Left ventricle myocardium inferior (tissue), 1 donor: Measurements from ENCODE around the gene BCAR3. TPM values are rescaled to one million over a fixed set of nuclear protein-coding genes. Genes with fewer than 3 reads are reported as not detected.
A peak's percentile ranks its signal among the peaks of the same experiment; 100 is the strongest.
"Not testable (repeated sequence)": the region's sequence is repeated elsewhere in the genome, so short reads cannot be mapped to it uniquely, and the experiment has no call there.

Experiments
- DNase-seq: peaks from one replicate; pipeline ENCODE4 v3.0.0-alpha.2; 2020
- H3K27ac ChIP-seq: fragments of 200-600 bp; replicated peaks from 2 replicates; pipeline ENCODE4 v1.8.0; 2021
- H3K27me3 ChIP-seq: fragments of 200-600 bp; 2 replicates; pipeline ENCODE4 v1.8.0; 2021; ENCODE audit warnings: low read depth
- H3K36me3 ChIP-seq: fragments of 200-600 bp; 2 replicates; pipeline ENCODE4 v1.8.0; 2021
- H3K4me1 ChIP-seq: fragments of 200-600 bp; 2 replicates; pipeline ENCODE4 v1.8.0; 2021
- H3K4me3 ChIP-seq: fragments of 200-600 bp; 2 replicates; pipeline ENCODE4 v1.8.0; 2021; ENCODE audit warnings: mild to moderate bottlenecking, moderate library complexity
- H3K9me3 ChIP-seq: fragments of 200-600 bp; replicated peaks from 2 replicates; pipeline ENCODE4 v1.8.0; 2021
- intact Hi-C: fragments of 100-400 bp; cut with micrococcal nuclease; formaldehyde crosslinking; loops from one replicate; pipeline ENCODE4 v1.11.0; 2022
- total RNA-seq: library from RNA; stranded (reverse); fragmentation: NEBNext Ultra II Directional; extraction: Animal tissue kit (Norgen Biotek cat#: 25700); gene quantifications from one replicate; pipeline ENCODE4 v1.2.1, GENCODE V29; 2021
- TF ChIP-seq, protein P1 (sequence below): fragments of 200-600 bp; IDR thresholded peaks from 2 replicates; pipeline ENCODE4 v1.8.0; 2021; ENCODE audit warnings: antibody characterized with exemption, mild to moderate bottlenecking, borderline replicate concordance
- donor health status: DM: no; HTN: yes; CAD: no; lungs with severe emphysema.

Gene BCAR3
- total RNA-seq, 1 donor from 2014 or later, result 23.5 TPM

DNA sequence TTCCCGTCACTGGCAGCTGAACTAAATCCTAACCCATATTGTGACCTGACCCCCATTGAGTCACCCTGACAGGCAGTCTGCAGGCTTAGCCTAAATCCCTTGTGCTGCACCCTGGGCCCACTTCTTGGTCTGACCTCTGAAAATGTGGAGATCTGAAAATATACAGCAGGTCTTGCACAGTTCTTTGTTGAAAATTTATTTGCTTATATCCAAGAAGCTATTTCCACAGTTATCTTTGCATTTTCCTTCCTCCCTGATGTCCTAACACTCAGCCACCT is 87.1 kb downstream of the BCAR3 start:
- intact Hi-C loops, result no loop called here
- DNase-seq, result no peak
- TF ChIP-seq, protein P1, sequence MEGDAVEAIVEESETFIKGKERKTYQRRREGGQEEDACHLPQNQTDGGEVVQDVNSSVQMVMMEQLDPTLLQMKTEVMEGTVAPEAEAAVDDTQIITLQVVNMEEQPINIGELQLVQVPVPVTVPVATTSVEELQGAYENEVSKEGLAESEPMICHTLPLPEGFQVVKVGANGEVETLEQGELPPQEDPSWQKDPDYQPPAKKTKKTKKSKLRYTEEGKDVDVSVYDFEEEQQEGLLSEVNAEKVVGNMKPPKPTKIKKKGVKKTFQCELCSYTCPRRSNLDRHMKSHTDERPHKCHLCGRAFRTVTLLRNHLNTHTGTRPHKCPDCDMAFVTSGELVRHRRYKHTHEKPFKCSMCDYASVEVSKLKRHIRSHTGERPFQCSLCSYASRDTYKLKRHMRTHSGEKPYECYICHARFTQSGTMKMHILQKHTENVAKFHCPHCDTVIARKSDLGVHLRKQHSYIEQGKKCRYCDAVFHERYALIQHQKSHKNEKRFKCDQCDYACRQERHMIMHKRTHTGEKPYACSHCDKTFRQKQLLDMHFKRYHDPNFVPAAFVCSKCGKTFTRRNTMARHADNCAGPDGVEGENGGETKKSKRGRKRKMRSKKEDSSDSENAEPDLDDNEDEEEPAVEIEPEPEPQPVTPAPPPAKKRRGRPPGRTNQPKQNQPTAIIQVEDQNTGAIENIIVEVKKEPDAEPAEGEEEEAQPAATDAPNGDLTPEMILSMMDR, result no peak
- H3K27ac ChIP-seq, result peak overlapping the region; percentile 78
- peaks cover 93% of the 10 kb centered on the region for H3K4me1 ChIP-seq
- H3K27me3 ChIP-seq, result no peaks in the 10 kb centered on the region
- H3K9me3 ChIP-seq, result no peaks in the 10 kb centered on the region
- H3K36me3 ChIP-seq, result peaks cover 15% of the 10 kb centered on the region
- no peak overlapping the region for H3K4me3 ChIP-seq

DNA sequence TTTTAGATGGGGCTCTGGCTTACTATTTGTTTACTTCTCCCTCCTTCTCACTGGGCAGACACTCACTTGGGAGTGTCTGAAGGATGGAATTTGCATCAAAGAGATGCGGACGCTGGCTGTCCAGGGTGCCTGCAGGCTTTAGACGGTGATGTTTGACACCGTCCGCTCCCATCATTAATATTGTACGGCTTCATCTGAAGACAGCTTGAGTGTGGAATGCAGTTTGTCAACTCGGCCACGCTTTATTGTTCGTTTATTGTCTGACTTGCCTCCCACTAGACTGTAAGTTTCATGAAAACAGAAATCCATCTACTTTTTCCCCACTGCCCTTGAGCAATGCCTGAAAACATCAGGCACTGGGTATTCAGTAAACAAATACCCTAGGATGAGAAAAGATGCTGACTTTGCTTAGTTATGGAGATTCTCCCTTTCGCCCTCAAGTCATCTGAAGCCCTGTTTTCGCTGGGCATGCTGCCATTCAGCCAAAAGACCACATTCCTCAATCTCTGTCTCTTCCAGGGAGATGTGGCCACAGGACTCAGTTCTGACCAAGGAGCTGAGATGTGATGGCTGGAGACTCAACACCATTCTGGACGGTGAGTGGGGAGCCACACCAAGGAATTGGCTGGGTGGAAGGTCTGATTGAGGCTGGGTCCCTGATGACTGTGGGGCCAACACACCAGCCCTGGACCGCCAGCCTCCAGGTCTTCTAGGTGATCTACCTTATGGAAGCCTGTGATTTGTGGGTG is 87.6 kb downstream of the BCAR3 start:
- H3K27me3 ChIP-seq, result no peaks in the 10 kb centered on the region
- peaks cover 20% of the 10 kb centered on the region for H3K36me3 ChIP-seq
- no peak for DNase-seq
- intact Hi-C loops, result no loop called here
- H3K27ac ChIP-seq, result peak overlapping the region; percentile 78
- no peaks in the 10 kb centered on the region for H3K9me3 ChIP-seq
- no peak overlapping the region for H3K4me3 ChIP-seq
- H3K4me1 ChIP-seq, result peaks cover 93% of the 10 kb centered on the region
- TF ChIP-seq, protein P1, result no peak

DNA sequence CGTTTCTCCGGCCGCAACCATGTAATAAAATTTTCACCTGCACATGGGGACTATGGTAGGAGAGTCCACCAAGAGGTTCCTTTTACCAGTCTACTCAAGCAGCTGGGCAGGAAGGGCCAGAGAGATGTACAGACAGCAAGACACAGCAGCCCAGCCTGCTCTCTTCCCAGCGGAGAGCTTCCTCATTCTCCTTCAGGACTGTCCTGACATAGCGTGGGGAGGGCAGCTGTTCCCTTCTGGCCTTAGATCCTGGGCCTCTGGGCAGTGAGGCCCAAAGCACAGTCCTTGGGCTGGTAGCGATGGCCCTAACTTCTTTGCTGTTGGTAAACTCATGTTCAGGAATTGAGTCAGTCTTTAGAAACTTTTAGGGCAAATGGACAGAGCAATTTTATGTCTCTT is 89.1 kb downstream of the BCAR3 start:
- no peak for DNase-seq
- H3K27ac ChIP-seq, result peak overlapping the region; percentile 78
- no peaks in the 10 kb centered on the region for H3K27me3 ChIP-seq
- TF ChIP-seq, protein P1, result no peak
- peaks cover 33% of the 10 kb centered on the region for H3K36me3 ChIP-seq
- no peak overlapping the region for H3K4me3 ChIP-seq
- peaks cover 93% of the 10 kb centered on the region for H3K4me1 ChIP-seq
- intact Hi-C loops, result no loop called here
- no peaks in the 10 kb centered on the region for H3K9me3 ChIP-seq

DNA sequence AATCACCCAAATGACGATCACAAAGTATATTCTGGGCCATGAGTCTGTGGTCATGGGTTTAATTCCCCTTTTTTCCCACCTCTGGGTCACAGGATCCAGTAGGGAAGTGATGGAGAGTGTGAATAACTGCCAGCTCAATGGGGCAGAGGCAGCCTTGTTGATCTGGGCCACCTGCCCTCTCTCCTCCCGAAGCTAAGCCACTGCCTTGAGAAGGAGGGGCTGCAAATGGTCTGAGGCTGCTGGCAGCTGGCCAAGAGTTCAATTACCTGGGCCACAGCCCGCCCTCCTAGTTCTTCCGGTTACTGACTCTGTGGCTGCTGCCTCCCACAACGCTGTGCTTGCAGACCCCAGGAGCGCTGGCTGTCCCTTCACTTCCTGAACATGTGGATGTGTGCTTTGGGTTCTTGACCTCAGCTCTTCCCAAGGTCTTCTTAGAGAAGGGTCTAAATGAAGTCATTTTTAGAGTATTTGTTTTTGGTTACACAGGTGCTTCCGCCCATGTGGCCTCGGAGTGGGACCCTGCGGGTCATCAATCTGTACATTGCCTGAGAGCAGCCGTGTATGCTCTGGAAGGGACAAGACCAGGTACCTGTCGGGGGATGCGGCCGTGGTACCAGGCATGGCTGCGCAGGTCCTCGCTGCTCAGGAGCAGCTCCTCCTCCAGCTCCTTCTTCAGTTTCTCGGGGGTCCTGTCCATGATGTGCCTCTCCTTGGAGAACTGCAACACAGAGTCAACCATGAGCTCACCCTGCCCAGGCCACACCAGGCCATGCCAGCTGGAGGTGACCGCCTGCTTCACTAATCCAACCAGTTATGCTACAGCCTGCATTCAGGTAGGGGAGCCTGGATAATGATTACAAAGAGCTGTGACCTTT is 89.7 kb downstream of the BCAR3 start:
- H3K4me1 ChIP-seq, result peaks cover 93% of the 10 kb centered on the region
- H3K27me3 ChIP-seq, result no peaks in the 10 kb centered on the region
- H3K27ac ChIP-seq, result peak overlapping the region; percentile 78
- TF ChIP-seq, protein P1, result no peak
- no peaks in the 10 kb centered on the region for H3K9me3 ChIP-seq
- no peak for DNase-seq
- peaks cover 38% of the 10 kb centered on the region for H3K36me3 ChIP-seq
- intact Hi-C loops, result no loop called here
- H3K4me3 ChIP-seq, result no peak overlapping the region

DNA sequence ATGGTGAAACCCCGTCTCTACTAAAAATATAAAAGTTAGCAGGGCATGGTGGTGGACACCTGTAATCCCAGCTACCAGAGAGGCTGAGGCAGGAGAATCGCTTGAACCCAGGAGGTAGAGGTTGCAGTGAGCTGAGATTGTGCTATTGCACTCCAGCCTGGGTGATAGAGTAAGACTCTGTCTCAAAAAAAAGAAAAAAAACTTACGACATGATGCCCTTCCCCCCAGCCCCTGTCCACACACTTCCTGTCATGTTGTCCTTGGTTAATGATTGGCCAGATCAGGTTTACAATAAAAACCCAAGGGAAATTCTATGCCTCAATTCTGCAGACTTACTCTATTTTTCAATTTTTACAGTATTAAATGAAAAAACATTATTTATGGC is 90.4 kb downstream of the BCAR3 start:
- Histone ChIP-seq H3K36me3 (peaks cover 39% of the 10 kb centered on the region), H3K27ac (peak overlapping the region; percentile 78), H3K4me1 (peaks cover 93% of the 10 kb centered on the region)
- intact Hi-C loops, H3K9me3 ChIP-seq, H3K4me3 ChIP-seq, H3K27me3 ChIP-seq, DNase-seq: not testable (repeated sequence)

DNA sequence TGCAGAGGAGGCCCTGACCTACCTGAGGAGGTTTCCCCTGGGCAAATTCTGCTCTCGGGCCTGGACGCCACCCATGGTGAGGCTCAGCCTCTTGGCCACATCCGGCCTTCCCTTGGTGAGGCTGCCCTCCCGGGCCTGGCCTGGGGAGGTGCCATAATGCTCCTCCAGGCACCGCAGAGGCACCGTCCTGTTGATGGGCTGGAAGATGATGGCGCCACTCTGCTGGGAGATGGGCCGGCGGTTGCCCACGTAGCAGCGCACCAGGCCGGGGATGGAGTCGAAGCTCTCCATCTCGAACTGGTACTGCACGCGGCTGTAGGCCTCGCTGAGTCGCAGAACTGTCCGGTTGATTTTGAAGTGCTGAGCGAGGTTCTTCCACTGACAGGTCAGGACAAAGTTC is 92.7 kb downstream of the BCAR3 start:
- Histone ChIP-seq H3K4me1 (peaks cover 93% of the 10 kb centered on the region), H3K9me3 (no peaks in the 10 kb centered on the region), H3K4me3 (no peak overlapping the region), H3K27me3 (no peaks in the 10 kb centered on the region), H3K27ac (no peak overlapping the region), H3K36me3 (peaks cover 39% of the 10 kb centered on the region)
- TF ChIP-seq, protein P1, result no peak
- DNase-seq, result no peak
- intact Hi-C loops, result no loop called here
